HepG2 (cell line): ENCODE data around the gene GTF2A1. TPM values are rescaled to one million over a fixed set of nuclear protein-coding genes. Genes with fewer than 3 reads are reported as not detected.
A peak's percentile ranks its signal among the peaks of the same experiment; 100 is the strongest.

Experiments
- ATAC-seq: fragments of 200-7000 bp; cut with Tn5 transposase; 3 replicates; pipeline ENCODE4 v1.9.1; 2020; ENCODE audit warnings: mild to moderate bottlenecking, moderate library complexity
- BruUV-seq: library from RNA; stranded (reverse); fragments of 400-500 nt; replicated peaks from 2 replicates; lab custom pipeline; 2021; lab: Mats Ljungman, UMichigan
- CTCF ChIA-PET: fragments of 300-600 bp; formaldehyde crosslinking; extraction: SDS; loops from one replicate; lab custom pipeline; 2021; ENCODE audit warnings: low total read pairs, inconsistent platforms, low intra/inter-chr PET ratio; lab: Yijun Ruan, JAX
- POLR2A ChIA-PET: fragments of 350-600 bp; sonication (Branson Sonifier 250); formaldehyde crosslinking; loops from one replicate; lab custom pipeline; 2020; ENCODE audit warnings: antibody characterized with exemption, inconsistent platforms; lab: Yijun Ruan, JAX
- DNase-seq: peaks from one replicate; pipeline ENCODE4 v3.0.0-alpha.2; 2015; ENCODE audit warnings: low spot score
- FAIRE-seq: peaks from 3 replicates; lab custom pipeline; 2011; peaks lifted over from hg19 to GRCh38; lab: Jason Lieb, UNC
- H2AFZ ChIP-seq: one replicate; pipeline ENCODE4 v1.6.1; 2011; ENCODE audit warnings: low read length, inconsistent platforms
- H3K27ac ChIP-seq: fragments of 300-600 bp; 3 replicates; pipeline ENCODE4 v1.8.0; 2011; ENCODE audit warnings: mixed run types, mild to moderate bottlenecking, mixed read lengths, low read length, inconsistent platforms; ENCODE audit not compliant: insufficient read depth; ENCODE audit errors: extremely low read length
- H3K27me3 ChIP-seq, 2 experiments: fragments of 200-600 bp in 1 of 2; 2 replicates in 1 of 2; 3 replicates in 1 of 2; pipeline versions ENCODE4 v1.6.0 to v1.8.0; 2011; ENCODE audit warnings: low read length in 2 of 2, mild to moderate bottlenecking in 2 of 2, moderate library complexity in 2 of 2, inconsistent platforms in 1 of 2; ENCODE audit not compliant: insufficient read depth in 2 of 2, control insufficient read depth in 1 of 2
- H3K36me3 ChIP-seq, 2 experiments: fragments of 200-600 bp in 1 of 2; replicated peaks in 1 of 2; 2 replicates in 1 of 2; 3 replicates in 1 of 2; pipeline versions ENCODE4 v1.5.1 to v1.8.0; 2011; ENCODE audit warnings: low read length in 2 of 2, inconsistent platforms in 1 of 2; ENCODE audit not compliant: insufficient read depth in 2 of 2, control insufficient read depth in 1 of 2
- H3K4me1 ChIP-seq: 2 replicates; pipeline ENCODE4 v1.5.1; 2012; ENCODE audit warnings: low read length, inconsistent platforms; ENCODE audit not compliant: insufficient read depth
- H3K4me2 ChIP-seq: 2 replicates; pipeline ENCODE4 v1.6.0; 2011; ENCODE audit warnings: low read depth, low read length, inconsistent platforms
- H3K4me3 ChIP-seq, 3 experiments: fragments of 200-600 bp in 1 of 3; sonication (generic), shearing (Covaris generic) in 1 of 3; replicated peaks in 1 of 3; 2 replicates each; pipeline ENCODE4 v1.5.1; 2011 to 2016; ENCODE audit warnings: low read length in 3 of 3, inconsistent platforms in 2 of 3, low read depth in 2 of 3, mild to moderate bottlenecking in 2 of 3, control low read depth in 1 of 3, mixed read lengths in 1 of 3; ENCODE audit not compliant: insufficient read depth in 1 of 3
- H3K79me2 ChIP-seq: one replicate; pipeline ENCODE4 v1.6.1; 2011; ENCODE audit warnings: low read length, inconsistent platforms; ENCODE audit not compliant: insufficient read depth
- H3K9ac ChIP-seq: 2 replicates; pipeline ENCODE4 v1.6.0; 2011; ENCODE audit warnings: mild to moderate bottlenecking, low read depth, low read length, inconsistent platforms; ENCODE audit not compliant: insufficient read depth
- H3K9me3 ChIP-seq: 2 replicates; pipeline ENCODE4 v1.5.1; 2012; ENCODE audit warnings: mild to moderate bottlenecking, low read length
- H4K20me1 ChIP-seq: 2 replicates; pipeline ENCODE4 v1.6.0; 2011; ENCODE audit warnings: inconsistent platforms, mild to moderate bottlenecking, low read length, moderate library complexity; ENCODE audit not compliant: insufficient read depth
- ONECUT2 ChIP-seq: sonication (generic); formaldehyde crosslinking; IDR thresholded peaks from 2 replicates; pipeline ENCODE4 v1.4.0; 2020; ENCODE audit warnings: missing genetic modification reagents
- SMC3 ChIP-seq: IDR thresholded peaks from 2 replicates; pipeline ENCODE4 v1.6.1; 2011; ENCODE audit warnings: low read length, improper control_type of control experiment
- STAG1 ChIP-seq: sonication (generic); formaldehyde crosslinking; IDR thresholded peaks from 2 replicates; pipeline ENCODE4 v1.4.0; 2020; ENCODE audit warnings: missing genetic modification reagents
- STAT5B ChIP-seq: sonication (generic); formaldehyde crosslinking; IDR thresholded peaks from 2 replicates; pipeline ENCODE4 v1.4.0; 2020; ENCODE audit warnings: missing genetic modification reagents
- WGBS: methylation state at CpG from one replicate; pipeline ENCODE4 v1.1.6; 2017; ENCODE audit warnings: low lambda C conversion rate; 5-methylcytosine and 5-hydroxymethylcytosine counted together
- in situ Hi-C: cut with HindIII; loops from 2 replicates; pipeline ENCODE4 v1.10.0; 2017; ENCODE audit warnings: low pct_unique_long_range_greater_than_20kb; ENCODE audit not compliant: extremely low pct_ligation_motif_present
- intact Hi-C: fragments of 100-400 bp; cut with micrococcal nuclease; formaldehyde crosslinking; loops from one replicate; pipeline ENCODE4 v1.10.0; 2022; ENCODE audit not compliant: unreplicated experiment
- polyA plus RNA-seq, 8 experiments: library from polyadenylated mRNA; depleted of rRNA in 3 of 8; stranded (reverse) in 7 of 8; unstranded in 1 of 8; fragments of >200 nt; fragmentation: Illumina TruSeq in 4 of 8; extraction: Trizol in 4 of 8; gene quantifications; 2 replicates each; pipeline versions ENCODE4 v1.2.1 to v1.2.3, GENCODE V29; 2011 to 2016; ENCODE audit warnings: low read depth in 4 of 8, missing spikeins in 1 of 8, mixed read lengths in 1 of 8; ENCODE audit not compliant: insufficient read depth in 1 of 8
- total RNA-seq, 5 experiments: library from RNA; depleted of rRNA; stranded (reverse); fragments of >200 nt; fragmentation: Illumina TruSeq; extraction: Trizol; gene quantifications; 2 replicates each; pipeline ENCODE4 v1.2.3, GENCODE V29; 2016; ENCODE audit warnings: low read depth in 1 of 5
- TF ChIP-seq, protein P1 (sequence below): sonication (generic); formaldehyde crosslinking; IDR thresholded peaks from 2 replicates; pipeline ENCODE4 v1.5.0; 2020; ENCODE audit warnings: mild to moderate bottlenecking, missing genetic modification reagents, moderate library complexity
- TF ChIP-seq, protein P2 (sequence below): sonication (generic); formaldehyde crosslinking; conservative IDR thresholded peaks from 2 replicates; pipeline ENCODE4 v1.4.0; 2020; ENCODE audit warnings: missing genetic modification reagents

The GTF2A1 gene
- total and polyA plus RNA-seq, 2 of the 13 experiments (the other 11 are each of a cell fraction or from before 2014, with no cell fraction given), result 14.9 to 17.5 TPM

DNA sequence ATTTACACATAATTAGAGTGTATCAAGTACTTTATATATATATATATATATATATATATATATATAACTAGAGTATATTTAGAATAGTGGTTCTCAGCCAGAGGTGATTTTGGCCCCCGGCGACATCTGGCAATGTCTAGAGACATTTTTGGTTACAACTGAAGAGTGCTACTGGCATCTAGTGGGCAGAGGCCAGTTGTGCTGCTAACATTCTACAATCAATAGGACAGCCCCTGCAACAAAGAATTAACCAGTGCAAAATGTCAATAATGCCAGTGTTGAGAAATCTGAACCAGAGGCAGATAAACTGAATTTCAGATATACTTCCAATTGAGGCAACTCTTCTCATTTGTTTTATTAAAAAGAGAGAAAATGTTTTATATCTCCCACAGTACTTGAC lies 8.9 kb downstream of the GTF2A1 start:
- BruUV-seq, result no TSS peak
- peak; percentile 71 for ATAC-seq

More for the DNA sequence above, 8.9 kb downstream of the GTF2A1 start:
- Histone ChIP-seq H3K4me1 (no peaks in the 10 kb centered on the region), H3K27ac (no peak overlapping the region), H2AFZ (no peak overlapping the region), H3K36me3 (peaks cover 2 to 53% of the 10 kb centered on the region in 2 experiments; a peak in 4 of 5 replicates), H3K4me2 (no peak overlapping the region), H4K20me1 (0 out of 2 replicates have a peak, but pooled peaks cover 2% of the 10 kb centered on the region), H3K4me3 (no peak overlapping the region), H3K79me2 (peaks cover 36% of the 10 kb centered on the region), H3K27me3 (no peaks in the 10 kb centered on the region), H3K9ac (no peak overlapping the region), H3K9me3 (no peaks in the 10 kb centered on the region)
- intact Hi-C loops, result loop anchor here (1.0 to 2.0 kb wide), 2 partner anchors 216 to 257 kb away; partner anchors contain the start of gene TSHR
- 88% methylated on average over 2 of the region's 2 CpGs for WGBS
- peak; percentile 35 for DNase-seq
- in situ Hi-C loops, result no loop called here
- no peak for FAIRE-seq
- TF ChIP-seq, protein P1, sequence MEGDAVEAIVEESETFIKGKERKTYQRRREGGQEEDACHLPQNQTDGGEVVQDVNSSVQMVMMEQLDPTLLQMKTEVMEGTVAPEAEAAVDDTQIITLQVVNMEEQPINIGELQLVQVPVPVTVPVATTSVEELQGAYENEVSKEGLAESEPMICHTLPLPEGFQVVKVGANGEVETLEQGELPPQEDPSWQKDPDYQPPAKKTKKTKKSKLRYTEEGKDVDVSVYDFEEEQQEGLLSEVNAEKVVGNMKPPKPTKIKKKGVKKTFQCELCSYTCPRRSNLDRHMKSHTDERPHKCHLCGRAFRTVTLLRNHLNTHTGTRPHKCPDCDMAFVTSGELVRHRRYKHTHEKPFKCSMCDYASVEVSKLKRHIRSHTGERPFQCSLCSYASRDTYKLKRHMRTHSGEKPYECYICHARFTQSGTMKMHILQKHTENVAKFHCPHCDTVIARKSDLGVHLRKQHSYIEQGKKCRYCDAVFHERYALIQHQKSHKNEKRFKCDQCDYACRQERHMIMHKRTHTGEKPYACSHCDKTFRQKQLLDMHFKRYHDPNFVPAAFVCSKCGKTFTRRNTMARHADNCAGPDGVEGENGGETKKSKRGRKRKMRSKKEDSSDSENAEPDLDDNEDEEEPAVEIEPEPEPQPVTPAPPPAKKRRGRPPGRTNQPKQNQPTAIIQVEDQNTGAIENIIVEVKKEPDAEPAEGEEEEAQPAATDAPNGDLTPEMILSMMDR, result peak; percentile 48
- TF ChIP-seq ONECUT2 (0 out of 2 replicates have a peak, but pooled peaks have one; percentile 14), SMC3 (0 out of 2 replicates have a peak, but pooled peaks have one; percentile 6), STAG1 (CRISPR knock-in tag) (peak; percentile 39), STAT5B (CRISPR knock-in tag) (no peak)
- TF ChIP-seq, protein P2, sequence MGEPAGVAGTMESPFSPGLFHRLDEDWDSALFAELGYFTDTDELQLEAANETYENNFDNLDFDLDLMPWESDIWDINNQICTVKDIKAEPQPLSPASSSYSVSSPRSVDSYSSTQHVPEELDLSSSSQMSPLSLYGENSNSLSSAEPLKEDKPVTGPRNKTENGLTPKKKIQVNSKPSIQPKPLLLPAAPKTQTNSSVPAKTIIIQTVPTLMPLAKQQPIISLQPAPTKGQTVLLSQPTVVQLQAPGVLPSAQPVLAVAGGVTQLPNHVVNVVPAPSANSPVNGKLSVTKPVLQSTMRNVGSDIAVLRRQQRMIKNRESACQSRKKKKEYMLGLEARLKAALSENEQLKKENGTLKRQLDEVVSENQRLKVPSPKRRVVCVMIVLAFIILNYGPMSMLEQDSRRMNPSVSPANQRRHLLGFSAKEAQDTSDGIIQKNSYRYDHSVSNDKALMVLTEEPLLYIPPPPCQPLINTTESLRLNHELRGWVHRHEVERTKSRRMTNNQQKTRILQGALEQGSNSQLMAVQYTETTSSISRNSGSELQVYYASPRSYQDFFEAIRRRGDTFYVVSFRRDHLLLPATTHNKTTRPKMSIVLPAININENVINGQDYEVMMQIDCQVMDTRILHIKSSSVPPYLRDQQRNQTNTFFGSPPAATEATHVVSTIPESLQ, result no peak
- CTCF ChIA-PET, result interaction anchor here (1.7 kb wide), 1 partner anchor 216 kb away, joined by 7 read pairs; no protein-coding TSS in a partner anchor
- POLR2A ChIA-PET, result no interaction called here
